GM12875 (cell line): ENCODE data around the gene DENND1A.

Source experiments
- H3K4me3 ChIP-seq: one replicate; pipeline ENCODE4 v1.5.1; 2011; ENCODE audit warnings: low read depth, low read length, control low read depth
- TF ChIP-seq, protein P1 (sequence below): IDR thresholded peaks from 2 replicates; pipeline ENCODE4 v1.5.1; 2011; ENCODE audit warnings: low read depth, mild to moderate bottlenecking, control low read depth, inconsistent platforms, low read length, moderate library complexity, borderline replicate concordance; ENCODE audit not compliant: insufficient read depth

The DENND1A gene

GRCh38 chr9:123395276-123395688 is 534.6 kb downstream of the DENND1A start:
- TF ChIP-seq, protein P1, sequence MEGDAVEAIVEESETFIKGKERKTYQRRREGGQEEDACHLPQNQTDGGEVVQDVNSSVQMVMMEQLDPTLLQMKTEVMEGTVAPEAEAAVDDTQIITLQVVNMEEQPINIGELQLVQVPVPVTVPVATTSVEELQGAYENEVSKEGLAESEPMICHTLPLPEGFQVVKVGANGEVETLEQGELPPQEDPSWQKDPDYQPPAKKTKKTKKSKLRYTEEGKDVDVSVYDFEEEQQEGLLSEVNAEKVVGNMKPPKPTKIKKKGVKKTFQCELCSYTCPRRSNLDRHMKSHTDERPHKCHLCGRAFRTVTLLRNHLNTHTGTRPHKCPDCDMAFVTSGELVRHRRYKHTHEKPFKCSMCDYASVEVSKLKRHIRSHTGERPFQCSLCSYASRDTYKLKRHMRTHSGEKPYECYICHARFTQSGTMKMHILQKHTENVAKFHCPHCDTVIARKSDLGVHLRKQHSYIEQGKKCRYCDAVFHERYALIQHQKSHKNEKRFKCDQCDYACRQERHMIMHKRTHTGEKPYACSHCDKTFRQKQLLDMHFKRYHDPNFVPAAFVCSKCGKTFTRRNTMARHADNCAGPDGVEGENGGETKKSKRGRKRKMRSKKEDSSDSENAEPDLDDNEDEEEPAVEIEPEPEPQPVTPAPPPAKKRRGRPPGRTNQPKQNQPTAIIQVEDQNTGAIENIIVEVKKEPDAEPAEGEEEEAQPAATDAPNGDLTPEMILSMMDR, result no peak
- H3K4me3 ChIP-seq, result no peak overlapping the region

DNA sequence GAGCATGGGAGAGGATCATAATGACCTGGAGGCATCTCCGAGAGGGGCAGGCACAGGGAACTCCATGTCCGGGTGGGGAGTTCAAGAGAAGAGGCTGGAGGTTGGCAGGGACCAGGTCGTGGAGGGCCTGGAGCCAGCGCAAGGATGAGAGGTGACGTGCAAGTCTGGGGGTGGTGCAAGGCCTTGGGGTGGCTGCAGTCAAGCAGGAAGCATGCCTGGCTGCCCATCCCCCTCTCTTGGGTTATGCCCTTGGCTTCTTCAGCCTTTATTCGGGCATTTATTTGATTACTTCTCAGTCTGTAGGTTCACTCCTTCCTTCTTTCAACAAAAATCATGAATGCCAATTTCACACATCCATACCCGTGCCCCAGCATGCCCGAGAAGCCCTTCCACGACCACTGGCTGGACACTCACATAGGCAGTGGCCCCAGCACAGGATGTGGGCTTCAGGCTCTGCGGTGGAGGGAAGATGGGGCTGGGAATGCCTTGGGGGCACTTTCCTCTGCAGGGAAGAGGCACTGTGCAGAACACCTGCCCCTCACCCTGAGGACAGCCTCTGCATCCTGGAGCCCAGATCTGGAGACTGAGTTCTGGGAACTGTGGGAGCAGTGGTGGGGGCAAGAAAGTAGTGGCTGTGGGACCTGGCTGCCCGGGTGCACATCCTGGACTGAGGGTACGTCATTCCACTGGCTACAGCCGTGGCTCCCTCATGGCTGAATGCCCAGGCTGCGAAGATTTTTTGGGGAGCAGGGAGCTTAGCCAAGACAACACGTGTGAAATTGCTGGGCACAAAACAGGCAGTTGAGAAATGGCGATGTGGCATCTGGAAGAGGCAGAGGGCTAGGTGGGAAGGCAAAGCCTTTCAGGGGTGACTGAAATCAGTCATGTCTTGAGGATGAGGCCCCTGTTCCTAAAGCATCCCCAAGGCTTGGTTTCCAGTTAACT is 535.4 kb downstream of the DENND1A start:
- H3K4me3 ChIP-seq, result no peak overlapping the region
- TF ChIP-seq, protein P1, result no peak

GRCh38 chr9:123392802-123393201 is 537.1 kb downstream of the DENND1A start:
- TF ChIP-seq, protein P1, result no peak
- no peak overlapping the region for H3K4me3 ChIP-seq

- H3K4me3 ChIP-seq, result no peak overlapping the region
Observed at GRCh38 chr9:123391946-123392345, 538.0 kb downstream of the DENND1A start.

GRCh38 chr9:123391233-123391632 is 538.7 kb downstream of the DENND1A start:
- TF ChIP-seq, protein P1, result no peak
- no peak overlapping the region for H3K4me3 ChIP-seq

More at GRCh38 chr9:123391946-123392345, 538.0 kb downstream of the DENND1A start:
- TF ChIP-seq, protein P1, result no peak

- TF ChIP-seq, protein P1, result no peak
- no peak overlapping the region for H3K4me3 ChIP-seq
Observed at GRCh38 chr9:123390337-123391135, 539.4 kb downstream of the DENND1A start.

DNA sequence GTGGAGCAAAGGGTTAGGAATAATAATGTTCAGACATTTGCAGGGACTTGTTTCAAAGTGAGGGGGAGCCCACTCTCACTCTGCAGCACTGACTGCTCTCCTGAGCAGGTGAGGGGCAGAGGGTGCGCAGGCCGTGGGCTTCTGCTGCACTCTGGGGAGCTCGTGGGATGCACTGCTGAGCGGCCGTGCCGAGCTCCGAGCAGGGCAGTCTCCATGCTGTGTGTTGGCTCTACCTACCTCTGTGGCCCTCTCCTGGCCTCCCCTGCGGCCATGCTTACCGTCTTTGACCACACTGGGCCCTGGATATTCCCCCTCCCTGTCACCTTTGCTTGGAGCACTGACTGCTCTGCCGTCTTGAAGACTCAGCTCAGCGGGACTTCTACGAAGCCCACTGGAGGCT is 540.2 kb downstream of the DENND1A start:
- TF ChIP-seq, protein P1, result no peak
- H3K4me3 ChIP-seq, result no peak overlapping the region
